Measurements from ENCODE around the gene PRKCD. TPM values are rescaled to one million over a fixed set of nuclear protein-coding genes. Genes with fewer than 3 reads are reported as not detected.

The PRKCD gene
- total RNA-seq, 1 experiment from 2014 or later, result 22.7 TPM

GRCh38 chr3:53132347-53132746 lies 28.7 kb upstream of the PRKCD start:
- Histone ChIP-seq H3K9me3 (ENCODE audit: low read length) (no peaks in the 10 kb centered on the region), H3K9me2 (replicated peaks; ENCODE audit: insufficient read depth, low read length) (no peaks in the 10 kb centered on the region), H2AFZ (ENCODE audit: low read length) (no peak overlapping the region), H3K4me2 (ENCODE audit: low read depth, low read length, poor library complexity, severe bottlenecking) (no peak overlapping the region), H3K9ac (ENCODE audit: low read length) (no peak overlapping the region), H3K27ac (ENCODE audit: low read length) (no peak overlapping the region), H4K20me1 (ENCODE audit: insufficient read depth, low read depth, low read length) (no peaks in the 10 kb centered on the region), H3K4me1 (ENCODE audit: low read length) (peaks cover 27% of the 10 kb centered on the region), H3K4me3 (ENCODE audit: low read length) (no peak overlapping the region), H3K27me3 (ENCODE audit: low read length) (no peaks in the 10 kb centered on the region), H3K36me3 (ENCODE audit: insufficient read depth, low read length) (no peaks in the 10 kb centered on the region), H3K79me2 (ENCODE audit: low read length) (peaks cover 22% of the 10 kb centered on the region)
- no peak for DNase-seq

DNA sequence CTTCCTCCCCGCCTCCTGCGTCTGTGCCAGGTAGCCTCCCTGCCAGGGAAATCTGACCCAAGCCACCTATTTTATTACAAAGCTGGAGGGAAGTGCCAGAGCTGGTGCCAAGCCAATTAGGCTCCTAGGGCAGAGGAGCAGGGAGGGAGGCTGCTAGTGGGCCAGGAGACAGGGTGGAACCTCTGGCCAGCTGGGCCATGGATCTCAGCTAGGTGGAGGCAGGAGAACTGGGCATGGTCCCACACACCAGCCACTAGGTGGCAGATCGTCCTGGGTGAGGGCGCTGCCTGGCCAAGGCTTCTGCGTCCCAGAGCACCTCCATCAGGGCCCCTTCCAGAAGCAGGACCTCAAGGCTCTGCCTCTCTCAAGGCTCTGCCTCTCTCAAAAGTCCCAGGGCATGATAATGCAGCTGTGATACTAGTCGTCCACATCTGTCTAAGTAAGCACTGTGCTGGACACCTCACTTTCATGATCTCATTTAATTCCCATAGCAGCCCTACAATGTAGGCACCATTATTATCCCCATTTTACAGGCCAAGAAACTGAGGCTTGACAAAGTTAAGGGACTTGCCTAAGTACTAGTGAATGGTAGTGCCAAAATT lies 26.3 kb upstream of the PRKCD start:
- H4K20me1 ChIP-seq (ENCODE audit: insufficient read depth, low read depth, low read length), result no peaks in the 10 kb centered on the region
- no peak overlapping the region for H3K27ac ChIP-seq (ENCODE audit: low read length)
- no peak overlapping the region for H3K4me3 ChIP-seq (ENCODE audit: low read length)
- no peaks in the 10 kb centered on the region for H3K36me3 ChIP-seq (ENCODE audit: insufficient read depth, low read length)
- DNase-seq, result peak; percentile 91
- no peak overlapping the region for H3K9ac ChIP-seq (ENCODE audit: low read length)
- no peaks in the 10 kb centered on the region for H3K9me2 ChIP-seq (replicated peaks; ENCODE audit: insufficient read depth, low read length)
- peaks cover 30% of the 10 kb centered on the region for H3K4me1 ChIP-seq (ENCODE audit: low read length)
- H2AFZ ChIP-seq (ENCODE audit: low read length), result no peak overlapping the region
- no peak overlapping the region for H3K4me2 ChIP-seq (ENCODE audit: low read depth, low read length, poor library complexity, severe bottlenecking)
- H3K27me3 ChIP-seq (ENCODE audit: low read length), result no peaks in the 10 kb centered on the region
- H3K79me2 ChIP-seq (ENCODE audit: low read length), result peaks cover 5% of the 10 kb centered on the region
- H3K9me3 ChIP-seq (ENCODE audit: low read length), result no peaks in the 10 kb centered on the region

- no peak for DNase-seq
- H3K4me1 ChIP-seq (ENCODE audit: low read length), result peaks cover 29% of the 10 kb centered on the region
- H3K4me3 ChIP-seq (ENCODE audit: low read length), result no peak overlapping the region
- no peaks in the 10 kb centered on the region for H3K79me2 ChIP-seq (ENCODE audit: low read length)
- no peak overlapping the region for H3K9ac ChIP-seq (ENCODE audit: low read length)
- no peak overlapping the region for H3K27ac ChIP-seq (ENCODE audit: low read length)
- no peaks in the 10 kb centered on the region for H3K27me3 ChIP-seq (ENCODE audit: low read length)
- no peak overlapping the region for H3K4me2 ChIP-seq (ENCODE audit: low read depth, low read length, poor library complexity, severe bottlenecking)
- no peaks in the 10 kb centered on the region for H4K20me1 ChIP-seq (ENCODE audit: insufficient read depth, low read depth, low read length)
- H3K9me2 ChIP-seq (replicated peaks; ENCODE audit: insufficient read depth, low read length), result no peaks in the 10 kb centered on the region
- H3K9me3 ChIP-seq (ENCODE audit: low read length), result no peaks in the 10 kb centered on the region
- no peak overlapping the region for H2AFZ ChIP-seq (ENCODE audit: low read length)
- no peaks in the 10 kb centered on the region for H3K36me3 ChIP-seq (ENCODE audit: insufficient read depth, low read length)
Observed at GRCh38 chr3:53137221-53137620, 23.8 kb upstream of the PRKCD start.

GRCh38 chr3:53137835-53138446 lies 23.1 kb upstream of the PRKCD start:
- no peaks in the 10 kb centered on the region for H3K79me2 ChIP-seq (ENCODE audit: low read length)
- no peaks in the 10 kb centered on the region for H4K20me1 ChIP-seq (ENCODE audit: insufficient read depth, low read depth, low read length)
- no peaks in the 10 kb centered on the region for H3K27me3 ChIP-seq (ENCODE audit: low read length)
- no peak overlapping the region for H3K27ac ChIP-seq (ENCODE audit: low read length)
- no peak overlapping the region for H3K9ac ChIP-seq (ENCODE audit: low read length)
- no peaks in the 10 kb centered on the region for H3K9me3 ChIP-seq (ENCODE audit: low read length)
- no peak overlapping the region for H3K4me3 ChIP-seq (ENCODE audit: low read length)
- no peaks in the 10 kb centered on the region for H3K36me3 ChIP-seq (ENCODE audit: insufficient read depth, low read length)
- H3K9me2 ChIP-seq (replicated peaks; ENCODE audit: insufficient read depth, low read length), result no peaks in the 10 kb centered on the region
- no peak overlapping the region for H3K4me2 ChIP-seq (ENCODE audit: low read depth, low read length, poor library complexity, severe bottlenecking)
- H2AFZ ChIP-seq (ENCODE audit: low read length), result no peak overlapping the region
- H3K4me1 ChIP-seq (ENCODE audit: low read length), result peaks cover 29% of the 10 kb centered on the region
- DNase-seq, result peak; percentile 55

- Histone ChIP-seq H4K20me1 (ENCODE audit: insufficient read depth, low read depth, low read length) (no peaks in the 10 kb centered on the region), H3K9me2 (replicated peaks; ENCODE audit: insufficient read depth, low read length) (no peaks in the 10 kb centered on the region), H3K4me2 (ENCODE audit: low read depth, low read length, poor library complexity, severe bottlenecking) (no peak overlapping the region), H3K4me3 (ENCODE audit: low read length) (no peak overlapping the region), H3K36me3 (ENCODE audit: insufficient read depth, low read length) (no peaks in the 10 kb centered on the region), H3K27me3 (ENCODE audit: low read length) (no peaks in the 10 kb centered on the region), H3K4me1 (ENCODE audit: low read length) (peaks cover 29% of the 10 kb centered on the region), H3K27ac (ENCODE audit: low read length) (no peak overlapping the region), H3K9ac (ENCODE audit: low read length) (no peak overlapping the region), H3K9me3 (ENCODE audit: low read length) (no peaks in the 10 kb centered on the region), H3K79me2 (ENCODE audit: low read length) (no peaks in the 10 kb centered on the region), H2AFZ (ENCODE audit: low read length) (no peak overlapping the region)
- no peak for DNase-seq
Observed at GRCh38 chr3:53139906-53140846, 20.8 kb upstream of the PRKCD start.

- Histone ChIP-seq H3K36me3 (ENCODE audit: insufficient read depth, low read length) (no peaks in the 10 kb centered on the region), H4K20me1 (ENCODE audit: insufficient read depth, low read depth, low read length) (no peaks in the 10 kb centered on the region), H3K9ac (ENCODE audit: low read length) (peak overlapping the region; percentile 1; the same call in 1 of the 2 replicates), H3K4me2 (ENCODE audit: low read depth, low read length, poor library complexity, severe bottlenecking) (no peak overlapping the region), H3K27ac (ENCODE audit: low read length) (no peak overlapping the region), H3K9me2 (replicated peaks; ENCODE audit: insufficient read depth, low read length) (no peaks in the 10 kb centered on the region), H3K4me1 (ENCODE audit: low read length) (peaks cover 29% of the 10 kb centered on the region), H3K27me3 (ENCODE audit: low read length) (no peaks in the 10 kb centered on the region), H2AFZ (ENCODE audit: low read length) (no peak overlapping the region), H3K4me3 (ENCODE audit: low read length) (no peak overlapping the region), H3K9me3 (ENCODE audit: low read length) (no peaks in the 10 kb centered on the region), H3K79me2 (ENCODE audit: low read length) (no peaks in the 10 kb centered on the region)
- DNase-seq, result peak; percentile 59
Observed at GRCh38 chr3:53140847-53141845, 19.9 kb upstream of the PRKCD start.

DNA sequence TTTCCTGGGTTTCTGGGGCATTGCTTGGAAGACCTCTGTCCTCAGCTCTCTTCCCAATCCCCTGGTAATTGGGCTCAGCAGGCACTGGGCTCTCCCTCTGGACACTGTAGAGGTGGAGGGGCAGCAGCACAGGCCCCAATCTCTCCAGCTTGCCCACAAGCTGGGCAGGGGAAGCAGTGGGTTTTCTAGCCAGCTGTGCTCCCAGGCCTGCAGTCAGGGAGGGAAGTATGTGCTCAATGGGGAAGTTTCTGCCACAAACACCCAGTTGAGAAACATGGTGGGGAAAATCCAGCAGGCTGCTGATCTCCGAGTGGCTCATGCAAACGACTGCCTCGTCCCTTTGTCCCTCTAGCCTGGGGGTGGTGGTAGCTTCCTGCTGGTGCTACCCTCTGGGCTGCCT lies 18.0 kb upstream of the PRKCD start:
- no peak overlapping the region for H3K4me3 ChIP-seq (ENCODE audit: low read length)
- no peaks in the 10 kb centered on the region for H3K36me3 ChIP-seq (ENCODE audit: insufficient read depth, low read length)
- no peaks in the 10 kb centered on the region for H3K9me3 ChIP-seq (ENCODE audit: low read length)
- DNase-seq, result no peak
- no peaks in the 10 kb centered on the region for H4K20me1 ChIP-seq (ENCODE audit: insufficient read depth, low read depth, low read length)
- peaks cover 19% of the 10 kb centered on the region for H3K4me1 ChIP-seq (ENCODE audit: low read length)
- H3K27ac ChIP-seq (ENCODE audit: low read length), result no peak overlapping the region
- H3K79me2 ChIP-seq (ENCODE audit: low read length), result no peaks in the 10 kb centered on the region
- H3K9me2 ChIP-seq (replicated peaks; ENCODE audit: insufficient read depth, low read length), result no peaks in the 10 kb centered on the region
- H3K9ac ChIP-seq (ENCODE audit: low read length), result no peak overlapping the region
- no peaks in the 10 kb centered on the region for H3K27me3 ChIP-seq (ENCODE audit: low read length)
- H2AFZ ChIP-seq (ENCODE audit: low read length), result no peak overlapping the region
- H3K4me2 ChIP-seq (ENCODE audit: low read depth, low read length, poor library complexity, severe bottlenecking), result no peak overlapping the region
